Motor neuron (in vitro differentiated cells): Measurements from ENCODE around the gene RHBG. TPM values are rescaled to one million over a fixed set of nuclear protein-coding genes. Genes with fewer than 3 reads are reported as not detected.

ENCODE experiments used
- ATAC-seq, 8 experiments: fragments of 200-7000 bp; cut with Tn5 transposase; replicated peaks in 6 of 8; 2 replicates each; pipeline ENCODE4 v1.8.0; 2021; ENCODE audit warnings: mild to moderate bottlenecking in 8 of 8, moderate library complexity in 8 of 8
- H3K27ac ChIP-seq, 2 donors: fragments of 250-450 bp; sonication (Bioruptor Pico); 2 replicates each; pipeline ENCODE4 v1.9.0; 2021; ENCODE audit warnings: antibody characterized with exemption in 2 of 2, mild to moderate bottlenecking in 2 of 2, moderate library complexity in 1 of 2
- H3K4me1 ChIP-seq, 2 donors: fragments of 250-450 bp; sonication (Bioruptor Pico); replicated peaks in 1 of 2; 2 replicates each; pipeline ENCODE4 v1.6.1; 2021; ENCODE audit warnings: antibody characterized with exemption in 2 of 2, mild to moderate bottlenecking in 2 of 2, moderate library complexity in 1 of 2
- H3K4me3 ChIP-seq, 5 donors: fragments of 250-450 bp; sonication (Bioruptor Pico); 2 replicates each; pipeline ENCODE4 v1.9.0; 2021; ENCODE audit warnings: antibody characterized with exemption in 5 of 5, mild to moderate bottlenecking in 5 of 5, moderate library complexity in 4 of 5
- WGBS, 10 experiments: fragments of 450-650 bp; shearing (Covaris generic); methylation state at CpG; one replicate each; pipeline ENCODE4 v1.0.0; 2022; 5-methylcytosine and 5-hydroxymethylcytosine counted together
- in situ Hi-C, 9 experiments: fragments of 400-800 bp; cut with MboI; loops; one replicate each; pipeline ENCODE4 v1.15.0; 2021; ENCODE audit warnings: low sequenced_read_pairs in 9 of 9, low pct_unique_long_range_greater_than_20kb in 2 of 9; ENCODE audit not compliant: unreplicated experiment in 9 of 9
- total RNA-seq, 8 experiments: library from RNA; unstranded; fragments of 300-600 nt; gene quantifications; 2 replicates each; pipeline versions ENCODE4 v1.2.3 to v1.2.4, GENCODE V29; 2022

Gene RHBG
- total RNA-seq, 8 experiments from 2014 or later, result 0.38 to 1.8 (median 0.50) TPM; not detected in 3

GRCh38 chr1:156428746-156429288 is 59.8 kb downstream of the RHBG start:
- no peak for ATAC-seq
- Histone ChIP-seq H3K27ac (no peak overlapping the region), H3K4me3 (peak overlapping the region in 4 of 5 donors; percentile 9 to 33 (median 23)), H3K4me1 (peaks cover 30 to 36% of the 10 kb centered on the region in 2 donors)
- in situ Hi-C loops, result loop anchor here in 1 of 9 experiments (25.0 kb wide), 1 partner anchor 183 kb away; the partner anchor contains the start of genes GPATCH4 and HAPLN2
- 0 to 50% (median 7%) methylated on average over 1 to 3 of the region's 4 CpGs; no CpG with 5 or more reads in 4 of the 10 experiments for WGBS, 10 experiments

- peaks cover 30 to 36% of the 10 kb centered on the region in 2 donors for H3K4me1 ChIP-seq
- H3K27ac ChIP-seq, result no peak overlapping the region
- WGBS, 10 experiments, result 0 to 5% (median 2%) methylated on average over 1 to 12 of the region's 13 CpGs; no CpG with 5 or more reads in 2 of the 10 experiments
- in situ Hi-C loops, result loop anchor here in 1 of 9 experiments (25.0 kb wide), 1 partner anchor 183 kb away; the partner anchor contains the start of genes GPATCH4 and HAPLN2
- H3K4me3 ChIP-seq, result peak overlapping the region in 4 of 5 donors; percentile 9 to 33 (median 23)
- peak in 5 of 8 experiments; percentile 2 to 50 (median 35) for ATAC-seq
Observed at GRCh38 chr1:156429313-156430060, 60.5 kb downstream of the RHBG start.

- ATAC-seq, result peak in 5 of 8 experiments; percentile 64 to 77 (median 76)
Observed at GRCh38 chr1:156430303-156430702, 61.3 kb downstream of the RHBG start.

GRCh38 chr1:156430866-156431265 is 61.9 kb downstream of the RHBG start:
- Histone ChIP-seq H3K4me1 (peaks cover 30 to 42% of the 10 kb centered on the region in 2 donors), H3K27ac (no peak overlapping the region)
- no CpG with 5 or more reads among the region's 3 CpGs for WGBS, 10 experiments

More at GRCh38 chr1:156430303-156430702, 61.3 kb downstream of the RHBG start:
- H3K27ac ChIP-seq, result no peak overlapping the region
- no peak overlapping the region for H3K4me3 ChIP-seq
- peaks cover 30 to 36% of the 10 kb centered on the region in 2 donors for H3K4me1 ChIP-seq
- 0% methylated on average over 3 of the region's 7 CpGs; no CpG with 5 or more reads in 9 of the 10 experiments for WGBS, 10 experiments
- in situ Hi-C loops, result loop anchor here in 1 of 9 experiments (25.0 kb wide), 1 partner anchor 182 kb away; the partner anchor contains the start of genes GPATCH4 and HAPLN2

GRCh38 chr1:156431366-156431765 is 62.4 kb downstream of the RHBG start:
- H3K4me3 ChIP-seq, result no peak overlapping the region
- no peak for ATAC-seq
- no peak overlapping the region for H3K27ac ChIP-seq
- WGBS, 10 experiments, result 0 to 100% (median 32%) methylated on average over 1 to 4 of the region's 4 CpGs; no CpG with 5 or more reads in 1 of the 10 experiments
- in situ Hi-C loops, result loop anchor here in 1 of 9 experiments (25.0 kb wide), 1 partner anchor 181 kb away; the partner anchor contains the start of genes GPATCH4 and HAPLN2
- H3K4me1 ChIP-seq, result peaks cover 35 to 47% of the 10 kb centered on the region in 2 donors

More at GRCh38 chr1:156430866-156431265, 61.9 kb downstream of the RHBG start:
- in situ Hi-C loops, result loop anchor here in 1 of 9 experiments (25.0 kb wide), 1 partner anchor 181 kb away; the partner anchor contains the start of genes GPATCH4 and HAPLN2
- no peak overlapping the region for H3K4me3 ChIP-seq
- ATAC-seq, result peak in 5 of 8 experiments; percentile 29 to 51 (median 47)

- no peak overlapping the region for H3K4me3 ChIP-seq
- WGBS, 10 experiments, result 0 to 36% (median 8%) methylated on average over 2 to 8 of the region's 12 CpGs
- in situ Hi-C loops, result loop anchor here in 1 of 9 experiments (25.0 kb wide), 1 partner anchor 180 kb away; the partner anchor contains the start of genes GPATCH4 and HAPLN2
Observed at GRCh38 chr1:156431769-156432668, 63.0 kb downstream of the RHBG start.

DNA sequence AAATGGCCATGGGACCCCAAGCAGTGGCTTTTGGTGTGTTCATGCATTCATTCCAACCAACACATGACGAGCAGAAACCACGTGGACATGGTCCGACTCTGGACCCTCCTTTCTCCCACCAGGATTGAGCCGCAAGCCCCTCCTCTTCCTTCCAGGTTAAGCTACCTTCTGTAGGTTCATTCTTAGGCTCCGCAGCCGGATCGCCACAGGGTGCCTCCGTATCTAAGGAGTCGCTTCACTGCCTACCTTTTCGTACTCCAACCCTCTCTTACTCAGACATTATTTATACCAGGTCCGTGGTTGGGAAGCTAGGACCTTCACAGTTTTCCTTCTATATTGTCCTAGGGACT is 63.6 kb downstream of the RHBG start:
- H3K4me1 ChIP-seq, result peaks cover 36 to 52% of the 10 kb centered on the region in 2 donors
- no peak overlapping the region for H3K27ac ChIP-seq
- ATAC-seq, result no peak

More at GRCh38 chr1:156431769-156432668, 63.0 kb downstream of the RHBG start:
- H3K27ac ChIP-seq, result no peak overlapping the region
- H3K4me1 ChIP-seq, result peaks cover 36 to 52% of the 10 kb centered on the region in 2 donors
- peak in 1 of 8 experiments; percentile 65 for ATAC-seq

GRCh38 chr1:156433032-156433431 is 64.0 kb downstream of the RHBG start:
- Histone ChIP-seq H3K4me1 (peaks cover 36 to 52% of the 10 kb centered on the region in 2 donors), H3K4me3 (no peak overlapping the region), H3K27ac (no peak overlapping the region)
- in situ Hi-C loops, result loop anchor here in 1 of 9 experiments (25.0 kb wide), 1 partner anchor 179 kb away; the partner anchor contains the start of genes GPATCH4 and HAPLN2
- 0 to 59% (median 27%) methylated on average over 2 to 4 of the region's 4 CpGs; no CpG with 5 or more reads in 2 of the 10 experiments for WGBS, 10 experiments
- no peak for ATAC-seq

More for the DNA sequence above, 63.6 kb downstream of the RHBG start:
- in situ Hi-C loops, result loop anchor here in 1 of 9 experiments (25.0 kb wide), 1 partner anchor 180 kb away; the partner anchor contains the start of genes GPATCH4 and HAPLN2
- 0 to 24% (median 1%) methylated on average over 1 to 10 of the region's 11 CpGs; no CpG with 5 or more reads in 1 of the 10 experiments for WGBS, 10 experiments
- H3K4me3 ChIP-seq, result no peak overlapping the region

GRCh38 chr1:156433602-156434001 is 64.6 kb downstream of the RHBG start:
- H3K27ac ChIP-seq, result no peak overlapping the region
- 25 to 67% (median 42%) methylated on average over 1 of the region's 1 CpG; no CpG with 5 or more reads in 6 of the 10 experiments for WGBS, 10 experiments

More at GRCh38 chr1:156433602-156434001, 64.6 kb downstream of the RHBG start:
- H3K4me3 ChIP-seq, result no peak overlapping the region
- no peak for ATAC-seq
- peaks cover 36 to 52% of the 10 kb centered on the region in 2 donors for H3K4me1 ChIP-seq
- in situ Hi-C loops, result loop anchor here in 1 of 9 experiments (25.0 kb wide), 1 partner anchor 179 kb away; the partner anchor contains the start of genes GPATCH4 and HAPLN2
